HCT116 (cell line): Measurements from ENCODE around the gene OFD1. TPM values are rescaled to one million over a fixed set of nuclear protein-coding genes. Genes with fewer than 3 reads are reported as not detected.

Source experiments
- ATAC-seq: fragments of 200-7000 bp; cut with Tn5 transposase; 2 replicates; pipeline ENCODE4 v1.9.1; 2020; ENCODE audit warnings: mild to moderate bottlenecking, moderate library complexity
- BruUV-seq: library from RNA; stranded (reverse); fragments of 400-500 nt; replicated peaks from 2 replicates; lab custom pipeline; 2021; lab: Mats Ljungman, UMichigan
- CTCF ChIA-PET: fragments of 300-600 bp; sonication (Branson Sonifier 250); formaldehyde crosslinking; loops from one replicate; lab custom pipeline; 2021; ENCODE audit warnings: antibody characterized with exemption; lab: Charles Lee
- POLR2A ChIA-PET: fragments of 300-600, 350-600 bp; sonication (Branson Sonifier 250); formaldehyde crosslinking; loops from one replicate; lab custom pipeline; 2021; ENCODE audit warnings: antibody characterized with exemption; lab: Charles Lee
- RAD21 ChIA-PET, 2 experiments: fragments of 300-600 bp; sonication (Branson Sonifier 250); formaldehyde crosslinking; loops; one replicate each; lab custom pipeline; 2023; ENCODE audit warnings: low total read pairs in 2 of 2; ENCODE audit not compliant: uncharacterized antibody in 2 of 2, unreplicated experiment in 2 of 2, low non-redundant PET in 1 of 2; lab: Charles Lee
- DNase-seq: peaks from one replicate; pipeline ENCODE4 v3.0.0-alpha.2; 2010; ENCODE audit warnings: low read depth, low spot score
- H2AFZ ChIP-seq: fragments of 200-600 bp; shearing (Covaris generic), sonication (generic); 2 replicates; pipeline ENCODE4 v1.6.1; 2017; ENCODE audit warnings: low read depth, mixed run types, mixed read lengths, antibody characterized with exemption, low read length; ENCODE audit not compliant: poor library complexity, severe bottlenecking
- H3K27ac ChIP-seq: 2 replicates; pipeline ENCODE4 v1.5.1; 2012; ENCODE audit warnings: low read depth, low read length
- H3K27me3 ChIP-seq: fragments of 200-600 bp; sonication (generic); 2 replicates; pipeline ENCODE4 v1.6.1; 2016; ENCODE audit warnings: mixed run types, low read length, mixed read lengths; ENCODE audit not compliant: insufficient read depth
- H3K36me3 ChIP-seq, 2 experiments: fragments of 200-500 bp in 1 of 2; fragments of 200-600 bp in 1 of 2; sonication (Bioruptor generic) in 1 of 2; sonication (generic) in 1 of 2; 2 replicates each; pipeline versions ENCODE4 v1.5.1 to v1.6.1; 2014 to 2016; ENCODE audit warnings: low read length in 2 of 2, inconsistent platforms in 1 of 2, mixed read lengths in 1 of 2, mixed run types in 1 of 2; ENCODE audit not compliant: insufficient read depth in 2 of 2, control insufficient read depth in 1 of 2
- H3K4me1 ChIP-seq, 2 experiments: fragments of 200-600 bp in 1 of 2; sonication (generic) in 1 of 2; 2 replicates each; pipeline versions ENCODE4 v1.5.1 to v1.6.1; 2012 to 2017; ENCODE audit warnings: low read length in 2 of 2, inconsistent platforms in 1 of 2, mild to moderate bottlenecking in 1 of 2, mixed read lengths in 1 of 2, mixed run types in 1 of 2, moderate library complexity in 1 of 2; ENCODE audit not compliant: insufficient read depth in 2 of 2, control insufficient read depth in 1 of 2
- H3K4me2 ChIP-seq: fragments of 200-600 bp; sonication (generic); 2 replicates; pipeline ENCODE4 v1.6.1; 2017; ENCODE audit warnings: mixed run types, low read length, mixed read lengths
- H3K4me3 ChIP-seq, 2 experiments: fragments of 200-600 bp in 1 of 2; sonication (generic) in 1 of 2; replicated peaks in 1 of 2; 2 replicates each; pipeline ENCODE4 v1.5.1; 2011 to 2016; ENCODE audit warnings: low read length in 2 of 2, control low read depth in 1 of 2, low read depth in 1 of 2, mild to moderate bottlenecking in 1 of 2, mixed read lengths in 1 of 2, mixed run types in 1 of 2
- H3K79me2 ChIP-seq: fragments of 200-600 bp; sonication (generic); 2 replicates; pipeline ENCODE4 v1.6.1; 2017; ENCODE audit warnings: mild to moderate bottlenecking, mixed run types, low read length, moderate library complexity, mixed read lengths; ENCODE audit not compliant: insufficient read depth
- H3K9ac ChIP-seq: fragments of 200-600 bp; sonication (generic); 2 replicates; pipeline ENCODE4 v1.6.1; 2016; ENCODE audit warnings: low read length, mixed read lengths
- H3K9me2 ChIP-seq: fragments of 200-600 bp; sonication (generic), shearing (Covaris generic); 2 replicates; pipeline ENCODE4 v1.6.1; 2017; ENCODE audit warnings: mixed run types, mild to moderate bottlenecking, moderate library complexity; ENCODE audit not compliant: insufficient read depth
- H3K9me3 ChIP-seq, 2 experiments: fragments of 200-500 bp in 1 of 2; fragments of 200-600 bp in 1 of 2; sonication (Bioruptor generic) in 1 of 2; sonication (generic) in 1 of 2; 2 replicates each; pipeline ENCODE4 v1.6.1; 2014 to 2017; ENCODE audit warnings: low read length in 2 of 2, mixed read lengths in 2 of 2, inconsistent platforms in 1 of 2, low read depth in 1 of 2, mild to moderate bottlenecking in 1 of 2, mixed run types in 1 of 2, moderate library complexity in 1 of 2; ENCODE audit not compliant: control insufficient read depth in 1 of 2, insufficient read depth in 1 of 2
- H4K20me1 ChIP-seq: fragments of 200-600 bp; sonication (generic), shearing (Covaris generic); 2 replicates; pipeline ENCODE4 v1.6.1; 2017; ENCODE audit warnings: mixed run types, mild to moderate bottlenecking, moderate library complexity; ENCODE audit not compliant: insufficient read depth
- ATF3 ChIP-seq: IDR thresholded peaks from 2 replicates; pipeline ENCODE4 v1.6.1; 2012
- CBX3 ChIP-seq: IDR thresholded peaks from 2 replicates; pipeline ENCODE4 v1.6.1; 2012; ENCODE audit warnings: low read depth
- CEBPB ChIP-seq: IDR thresholded peaks from 2 replicates; pipeline ENCODE4 v1.6.1; 2012; ENCODE audit warnings: low read depth
- EGR1 ChIP-seq: IDR thresholded peaks from 2 replicates; pipeline ENCODE4 v1.6.1; 2012; ENCODE audit warnings: low read depth
- ELF1 ChIP-seq: IDR thresholded peaks from 2 replicates; pipeline ENCODE4 v1.6.1; 2012; ENCODE audit warnings: low read depth, borderline replicate concordance
- EZH2 ChIP-seq: fragments of 200-600 bp; sonication (generic); IDR thresholded peaks from 2 replicates; pipeline ENCODE4 v1.6.1; 2017; ENCODE audit warnings: antibody characterized with exemption, mixed run types
- EZH2phosphoT487 ChIP-seq: fragments of 200-600 bp; IDR thresholded peaks from 2 replicates; pipeline ENCODE4 v1.6.1; 2018; ENCODE audit warnings: antibody characterized with exemption, borderline replicate concordance
- FOSL1 ChIP-seq: IDR thresholded peaks from 2 replicates; pipeline ENCODE4 v1.6.1; 2012; ENCODE audit warnings: low read depth
- JUND ChIP-seq: IDR thresholded peaks from 2 replicates; pipeline ENCODE4 v1.6.1; 2012
- MAX ChIP-seq: IDR thresholded peaks from 2 replicates; pipeline ENCODE4 v1.6.1; 2012
- POLR2AphosphoS5 ChIP-seq: IDR thresholded peaks from 2 replicates; pipeline ENCODE4 v1.6.1; 2011; ENCODE audit warnings: mild to moderate bottlenecking, low read depth, low read length, moderate library complexity
- RAD21 ChIP-seq: IDR thresholded peaks from 2 replicates; pipeline ENCODE4 v1.6.1; 2012; ENCODE audit warnings: low read depth, mild to moderate bottlenecking
- REST ChIP-seq: IDR thresholded peaks from 2 replicates; pipeline ENCODE4 v1.6.1; 2012; ENCODE audit warnings: low read depth
- SIN3A ChIP-seq: IDR thresholded peaks from 2 replicates; pipeline ENCODE4 v1.6.1; 2012; ENCODE audit warnings: low read depth
- SRF ChIP-seq: IDR thresholded peaks from 2 replicates; pipeline ENCODE4 v1.6.1; 2012; ENCODE audit warnings: low read depth
- TCF7L2 ChIP-seq: IDR thresholded peaks from 2 replicates; pipeline ENCODE4 v1.7.0; 2011; ENCODE audit warnings: borderline replicate concordance, inconsistent platforms; ENCODE audit not compliant: insufficient read depth, insufficient read length; ENCODE audit errors: extremely low read depth
- ZFX ChIP-seq: fragments of 450-650 bp; IDR thresholded peaks from 2 replicates; pipeline ENCODE4 v1.6.1; 2017
- ZNF274 ChIP-seq: fragments of 200-500 bp; sonication (Bioruptor generic); IDR thresholded peaks from 2 replicates; pipeline ENCODE4 v1.6.1; 2014; ENCODE audit warnings: mild to moderate bottlenecking, low read depth, low read length, inconsistent platforms
- intact Hi-C: fragments of 100-400 bp; cut with micrococcal nuclease; formaldehyde crosslinking; loops from 2 replicates; pipeline ENCODE4 v1.10.0; 2022
- total RNA-seq: library from RNA; stranded (reverse); gene quantifications from one replicate; pipeline ENCODE4 v1.2.1, GENCODE V29; 2021; ENCODE audit not compliant: unreplicated experiment

Gene OFD1
- total RNA-seq, 1 experiment from 2014 or later, result 18.0 TPM

GRCh38 chrX:13790206-13791131 is 55.9 kb downstream of the OFD1 start:
- ATAC-seq, result no peak

GRCh38 chrX:13791145-13791544 is 56.6 kb downstream of the OFD1 start:
- Histone ChIP-seq H3K9me2 (no peaks in the 10 kb centered on the region), H3K9me3 (no peaks in the 10 kb centered on the region), H3K36me3 (no peaks in the 10 kb centered on the region), H3K9ac (no peak overlapping the region), H3K79me2 (no peaks in the 10 kb centered on the region), H3K27me3 (no peaks in the 10 kb centered on the region), H2AFZ (no peak overlapping the region), H3K4me1 (no peaks in the 10 kb centered on the region), H3K4me2 (no peak overlapping the region), H3K27ac (no peak overlapping the region), H4K20me1 (no peaks in the 10 kb centered on the region), H3K4me3 (no peak overlapping the region)
- no TSS peak for BruUV-seq
- DNase-seq (no peak), ATAC-seq (no peak)
- RAD21 ChIA-PET, result no interaction called here
- TF ChIP-seq JUND, result no peak
- TF ChIP-seq FOSL1, result no peak
- no peak for TF ChIP-seq SIN3A
- TF ChIP-seq REST, result no peak
- TF ChIP-seq ZFX, result no peak
- TF ChIP-seq ZNF274, result no peak
- no peak for TF ChIP-seq CBX3
- TF ChIP-seq SRF, result no peak
- no peak for TF ChIP-seq POLR2AphosphoS5
- no peak for TF ChIP-seq ATF3
- TF ChIP-seq CEBPB, result no peak
- TF ChIP-seq EZH2, result no peak
- no peak for TF ChIP-seq ELF1
- TF ChIP-seq EZH2phosphoT487, result no peak
- TF ChIP-seq RAD21, result no peak
- TF ChIP-seq TCF7L2, result no peak
- TF ChIP-seq EGR1, result no peak
- intact Hi-C loops, result no loop called here
- CTCF ChIA-PET, result no interaction called here
- POLR2A ChIA-PET, result no interaction called here

More at GRCh38 chrX:13790206-13791131, 55.9 kb downstream of the OFD1 start:
- Histone ChIP-seq H2AFZ (no peak overlapping the region), H3K27me3 (no peaks in the 10 kb centered on the region), H3K4me1 (no peaks in the 10 kb centered on the region), H3K4me2 (no peak overlapping the region), H3K9me2 (no peaks in the 10 kb centered on the region), H3K9ac (no peak overlapping the region), H3K9me3 (no peaks in the 10 kb centered on the region), H3K27ac (no peak overlapping the region), H4K20me1 (no peaks in the 10 kb centered on the region), H3K4me3 (no peak overlapping the region), H3K36me3 (no peaks in the 10 kb centered on the region), H3K79me2 (no peaks in the 10 kb centered on the region)
- no TSS peak for BruUV-seq
- POLR2A ChIA-PET, result no interaction called here
- RAD21 ChIA-PET, result no interaction called here
- CTCF ChIA-PET, result no interaction called here
- no peak for DNase-seq
- intact Hi-C loops, result no loop called here
- TF ChIP-seq CBX3 (no peak), MAX (no peak)
